ENCODE data around the gene ZMAT3.

DNA sequence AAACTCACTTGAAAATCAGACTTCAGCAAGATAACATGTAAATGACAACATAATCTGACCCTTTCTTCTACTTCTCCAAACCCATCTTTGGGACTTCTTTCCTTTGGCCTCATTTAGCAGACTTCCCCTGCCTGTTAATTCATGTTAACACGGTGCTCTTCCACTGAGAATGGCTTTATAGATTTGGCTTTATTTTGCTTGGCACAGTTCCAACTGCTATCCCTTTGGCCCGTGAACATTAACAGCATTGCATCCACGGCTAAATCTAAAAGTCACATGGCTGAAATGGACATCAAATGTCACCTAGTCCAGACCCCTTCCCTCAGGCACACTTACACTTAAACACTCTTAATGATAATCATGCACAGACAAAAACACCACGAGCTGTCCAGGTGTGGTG lies 3.8 kb downstream of the ZMAT3 start:
- TF ChIP-seq CTCF (IDR thresholded peaks at IDR 0.05; ENCODE audit: low read length): no peak
- TF ChIP-seq EZH2phosphoT487 (IDR thresholded peaks at IDR 0.05; ENCODE audit: low read length): no peak
- TF ChIP-seq EZH2 (optimal IDR thresholded peaks at IDR 0.05; ENCODE audit: low read depth, low read length): no peak

All from MM.1S (cell line).